Measurements from ENCODE around the gene DYNC1H1. TPM values are rescaled to one million over a fixed set of nuclear protein-coding genes. Genes with fewer than 3 reads are reported as not detected.

The DYNC1H1 gene
- 95.9 and 155 TPM in 2 replicates for total RNA-seq (2014; rRNA removed; shearing (Covaris generic); ENCODE audit: low replicate concordance)

DNA sequence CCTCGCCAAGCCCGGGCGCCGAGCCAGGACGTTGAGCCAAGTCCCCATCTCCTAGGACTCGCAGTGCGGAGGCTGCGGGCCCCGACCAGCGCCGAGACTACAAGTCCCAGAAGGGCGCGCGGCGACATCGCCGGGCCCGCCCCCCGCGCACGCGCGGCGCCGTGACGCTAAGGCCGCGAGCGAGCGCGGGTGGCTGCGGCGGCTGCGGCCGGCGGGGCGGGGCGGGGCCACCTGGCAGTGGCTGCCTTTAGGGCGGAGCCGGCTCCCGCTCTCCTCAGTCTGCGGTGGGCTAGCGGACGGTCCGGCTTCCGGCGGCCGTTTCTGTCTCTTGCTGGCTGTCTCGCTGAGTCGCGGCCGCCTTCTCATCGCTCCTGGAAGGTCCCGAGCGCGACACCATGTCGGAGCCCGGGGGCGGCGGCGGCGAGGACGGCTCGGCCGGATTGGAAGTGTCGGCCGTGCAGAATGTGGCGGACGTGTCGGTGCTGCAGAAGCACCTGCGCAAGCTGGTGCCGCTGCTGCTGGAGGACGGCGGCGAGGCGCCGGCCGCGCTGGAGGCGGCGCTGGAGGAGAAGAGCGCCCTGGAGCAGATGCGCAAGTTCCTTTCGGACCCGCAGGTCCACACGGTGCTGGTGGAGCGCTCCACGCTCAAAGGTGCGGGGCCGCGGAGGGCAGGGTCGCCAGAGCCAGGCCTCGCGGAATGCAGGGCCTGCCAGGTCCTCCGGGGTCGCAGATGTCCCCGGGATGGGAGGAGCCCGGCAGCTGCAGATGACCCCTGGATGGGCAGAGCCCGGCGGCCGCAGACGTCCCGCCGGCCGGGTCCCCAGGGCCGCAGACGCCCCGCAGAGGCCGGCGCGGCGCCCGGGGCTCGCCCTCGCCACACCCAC is at the start of gene DYNC1H1:
Gene DYNC1H1 (plus strand): TSS at position 277 of the 884 bp plus-strand sequence. CDS start 119 bp downstream, at position 396.
- in situ Hi-C loops (cut with HindIII; ENCODE audit: low pct_unique_long_range_greater_than_20kb, low sequenced_read_pairs): no loop called here
- peak; percentile 82 for DNase-seq (ENCODE audit: low read depth)

DNA sequence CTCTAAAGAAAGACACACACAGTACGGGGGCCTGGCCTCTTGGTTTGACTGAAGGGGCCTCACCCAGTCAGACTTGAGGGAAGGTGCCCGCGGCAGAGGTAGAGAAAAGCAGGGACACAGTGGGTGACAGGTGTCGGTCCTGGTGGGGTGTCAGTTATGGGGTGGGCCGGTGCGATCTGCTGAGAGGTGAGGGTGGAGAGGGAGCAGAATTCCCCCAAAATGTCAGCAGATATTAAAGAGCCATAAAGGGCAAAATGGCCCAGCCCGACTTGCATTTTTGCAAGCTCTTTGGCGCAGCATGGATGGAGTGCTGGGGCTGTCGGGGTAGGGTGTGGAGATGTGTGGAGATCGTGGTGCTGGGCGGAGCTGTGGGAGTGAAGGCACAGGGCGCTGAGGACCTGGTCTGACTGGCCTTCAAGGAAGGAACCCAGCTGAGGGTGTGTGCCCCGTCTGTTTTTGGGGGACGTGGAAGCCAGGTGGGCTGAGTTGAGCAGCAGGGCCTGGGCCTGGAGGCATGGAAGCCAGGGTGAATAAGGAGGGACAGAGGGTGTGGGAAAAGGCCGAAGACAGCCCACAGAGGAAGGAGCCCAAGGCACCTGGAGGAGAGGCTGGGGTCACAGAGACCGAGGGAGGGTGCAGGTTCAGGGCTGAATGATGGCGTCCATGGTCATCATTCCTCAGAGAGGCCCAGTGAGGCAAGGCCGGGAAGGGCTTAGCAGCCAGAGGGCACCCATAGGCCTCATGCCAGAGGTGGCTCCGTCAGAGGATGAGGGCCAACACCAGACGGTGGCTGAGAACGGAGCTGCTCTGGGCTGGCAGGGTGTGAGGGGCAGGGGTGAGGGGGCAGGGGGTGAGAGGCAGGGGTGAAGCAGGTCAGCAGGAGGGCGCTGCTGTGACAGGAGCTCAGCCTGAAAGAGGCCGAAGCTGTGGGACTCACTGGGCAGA is 48.2 kb upstream of the DYNC1H1 start:
- in situ Hi-C loops (cut with HindIII; ENCODE audit: low pct_unique_long_range_greater_than_20kb, low sequenced_read_pairs): no loop called here
- no peak for DNase-seq (ENCODE audit: low read depth)

- in situ Hi-C loops (cut with HindIII; ENCODE audit: low pct_unique_long_range_greater_than_20kb, low sequenced_read_pairs): no loop called here
- DNase-seq (ENCODE audit: low read depth): no peak
Measured at GRCh38 chr14:101916816-101917412, 47.5 kb upstream of the DYNC1H1 start.

DNA sequence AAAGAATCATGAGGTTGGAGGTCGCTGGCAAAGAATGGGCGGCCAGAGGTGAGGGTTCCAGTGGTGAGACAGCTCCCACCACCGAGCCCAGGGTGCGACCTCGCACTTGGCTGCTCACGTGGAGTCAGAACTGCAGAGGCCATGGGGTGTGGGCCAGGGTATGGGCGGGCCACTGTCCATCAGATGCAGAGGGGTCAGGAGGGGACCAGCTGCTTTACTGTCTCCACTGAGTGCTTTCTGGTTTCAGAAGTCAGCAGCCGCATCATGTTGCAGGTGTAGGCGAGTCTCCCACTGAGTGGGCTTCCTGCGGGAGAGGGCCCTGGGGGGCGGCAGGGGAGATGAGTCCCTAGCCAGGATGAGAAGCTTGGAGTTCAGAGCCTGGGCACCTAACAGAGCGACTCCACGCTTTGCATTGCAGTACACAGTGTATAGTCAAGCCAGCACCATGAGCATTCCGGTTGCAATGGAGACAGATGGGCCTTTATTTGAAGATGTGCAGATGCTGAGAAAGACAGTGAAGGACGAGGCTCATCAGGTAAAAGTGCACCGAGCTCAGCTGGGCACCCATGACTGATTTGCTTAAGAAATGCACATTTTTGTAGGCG is 46.9 kb upstream of the DYNC1H1 start:
- in situ Hi-C loops (cut with HindIII; ENCODE audit: low pct_unique_long_range_greater_than_20kb, low sequenced_read_pairs): no loop called here

DNA sequence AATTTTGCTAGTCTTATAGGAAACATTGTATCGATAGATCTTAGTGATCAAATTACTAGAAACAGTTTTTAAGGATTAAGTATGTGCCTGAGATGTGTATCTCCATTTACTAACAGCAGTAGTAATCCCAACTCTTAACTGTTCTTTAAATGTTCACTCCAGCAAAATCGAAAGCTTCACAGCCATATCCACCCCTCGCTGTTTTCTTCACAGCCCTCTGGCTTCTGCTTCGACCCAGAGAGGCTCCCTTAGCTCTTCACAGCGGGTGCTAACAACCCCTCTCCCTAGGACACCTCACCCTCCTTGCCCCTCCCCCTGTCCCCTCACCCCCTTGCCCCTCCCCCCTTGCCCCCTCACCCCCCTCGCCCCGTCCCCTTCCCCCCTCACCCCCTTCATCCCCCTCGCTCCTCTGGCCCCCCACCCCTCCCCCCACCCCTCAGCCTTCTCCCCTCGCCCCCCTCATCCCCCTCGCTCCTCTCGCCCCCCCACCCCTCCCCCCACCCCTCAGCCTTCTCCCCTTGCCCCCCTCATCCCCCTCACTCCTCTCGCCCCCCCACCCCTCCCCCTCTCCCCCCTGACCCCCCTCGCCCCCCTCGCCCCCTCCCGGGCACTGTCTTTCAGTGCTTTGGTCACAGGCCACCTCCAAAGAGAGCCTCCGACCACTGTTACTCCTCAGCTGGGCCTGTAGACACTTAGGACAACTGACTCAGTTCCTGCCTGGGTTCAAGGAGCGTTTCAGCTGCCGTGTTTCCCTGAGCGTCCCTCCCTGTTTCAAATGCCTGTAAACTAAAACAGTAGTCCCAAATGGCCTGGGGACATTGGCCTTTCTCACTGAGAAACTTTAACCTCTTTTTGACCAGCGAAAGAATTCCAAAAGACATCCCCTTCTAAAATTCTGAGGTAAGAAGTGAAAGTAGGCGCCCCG is 46.0 kb upstream of the DYNC1H1 start:
- DNase-seq (ENCODE audit: low read depth): no peak
- in situ Hi-C loops (cut with HindIII; ENCODE audit: low pct_unique_long_range_greater_than_20kb, low sequenced_read_pairs): no loop called here

More for the DNA sequence above, 46.9 kb upstream of the DYNC1H1 start:
- DNase-seq (ENCODE audit: low read depth): no peak

- no peak for DNase-seq (ENCODE audit: low read depth)
- in situ Hi-C loops (cut with HindIII; ENCODE audit: low pct_unique_long_range_greater_than_20kb, low sequenced_read_pairs): no loop called here
Measured at GRCh38 chr14:101920271-101920670, 44.1 kb upstream of the DYNC1H1 start.

GRCh38 chr14:101922866-101923265 is 41.5 kb upstream of the DYNC1H1 start:
- in situ Hi-C loops (cut with HindIII; ENCODE audit: low pct_unique_long_range_greater_than_20kb, low sequenced_read_pairs): no loop called here
- no peak for DNase-seq (ENCODE audit: low read depth)

DNA sequence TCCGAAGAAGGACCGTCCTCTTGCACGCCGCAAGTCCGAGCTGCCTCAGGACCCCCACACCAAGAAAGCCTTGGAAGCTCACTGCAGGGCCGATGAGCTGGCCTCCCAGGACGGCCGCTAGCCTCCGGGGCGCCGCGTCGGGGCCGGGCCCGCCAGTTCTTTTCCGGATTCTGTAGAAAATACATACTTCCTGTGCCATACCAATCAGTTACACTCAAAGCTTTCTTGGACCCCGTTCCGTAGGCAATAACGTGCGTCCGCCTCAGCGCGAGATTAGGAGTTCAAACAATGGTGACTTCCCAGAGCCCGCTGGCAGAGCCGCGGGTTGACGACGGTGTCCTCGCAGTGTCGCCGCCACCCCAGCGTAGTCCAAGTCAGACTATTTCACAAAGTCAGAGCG is 39.2 kb upstream of the DYNC1H1 start:
- in situ Hi-C loops (cut with HindIII; ENCODE audit: low pct_unique_long_range_greater_than_20kb, low sequenced_read_pairs): no loop called here

GRCh38 chr14:101926085-101926484 is 38.3 kb upstream of the DYNC1H1 start:
- DNase-seq (ENCODE audit: low read depth): no peak
- in situ Hi-C loops (cut with HindIII; ENCODE audit: low pct_unique_long_range_greater_than_20kb, low sequenced_read_pairs): no loop called here

More for the DNA sequence above, 39.2 kb upstream of the DYNC1H1 start:
- no peak for DNase-seq (ENCODE audit: low read depth)

- in situ Hi-C loops (cut with HindIII; ENCODE audit: low pct_unique_long_range_greater_than_20kb, low sequenced_read_pairs): no loop called here
- DNase-seq (ENCODE audit: low read depth): no peak
Measured at GRCh38 chr14:101926620-101927019, 37.8 kb upstream of the DYNC1H1 start.

GRCh38 chr14:101927859-101928258 is 36.5 kb upstream of the DYNC1H1 start:
- no peak for DNase-seq (ENCODE audit: low read depth)
- in situ Hi-C loops (cut with HindIII; ENCODE audit: low pct_unique_long_range_greater_than_20kb, low sequenced_read_pairs): no loop called here

- no peak for DNase-seq (ENCODE audit: low read depth)
- in situ Hi-C loops (cut with HindIII; ENCODE audit: low pct_unique_long_range_greater_than_20kb, low sequenced_read_pairs): no loop called here
Measured at GRCh38 chr14:101928415-101928841, 35.9 kb upstream of the DYNC1H1 start.

DNA sequence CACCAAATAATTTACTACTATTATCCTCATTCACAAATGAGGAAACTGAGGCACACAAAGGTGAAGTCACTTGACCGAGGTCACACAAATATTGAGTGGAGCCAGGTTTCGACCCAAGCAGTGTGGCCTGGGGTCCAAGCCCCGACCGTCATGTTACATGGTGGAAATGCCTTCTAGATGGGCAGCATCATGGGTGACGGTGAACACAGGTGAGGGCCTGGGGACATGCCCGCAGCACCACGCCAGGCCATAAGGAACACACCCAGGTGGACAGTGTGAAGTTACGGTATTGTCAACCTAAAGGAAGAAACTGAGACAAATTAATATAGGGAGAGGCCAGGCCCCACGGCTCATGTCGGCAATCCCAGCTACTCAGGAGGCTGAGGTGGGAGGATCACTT is 35.3 kb upstream of the DYNC1H1 start:
- no peak for DNase-seq (ENCODE audit: low read depth)
- in situ Hi-C loops (cut with HindIII; ENCODE audit: low pct_unique_long_range_greater_than_20kb, low sequenced_read_pairs): no loop called here

DNA sequence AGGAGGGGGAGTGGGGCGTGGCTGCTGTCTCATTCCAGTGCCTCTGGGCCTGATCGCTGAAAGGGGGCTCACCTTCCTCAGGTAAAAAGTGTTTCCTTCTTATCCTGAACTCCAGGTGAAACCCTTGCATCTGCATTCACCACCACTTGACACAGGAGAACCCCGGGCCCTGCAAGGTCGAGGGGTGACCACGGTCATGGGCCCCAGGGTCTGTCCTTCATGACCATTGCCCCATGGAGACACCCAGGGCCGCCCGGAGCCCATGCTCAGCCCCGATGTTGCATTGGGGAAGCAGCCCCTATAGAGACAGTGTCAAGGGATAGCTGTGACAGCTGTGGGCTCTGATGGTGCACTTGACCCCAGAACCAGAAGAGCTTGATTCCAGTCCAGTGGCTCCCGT is 34.4 kb upstream of the DYNC1H1 start:
- DNase-seq (ENCODE audit: low read depth): no peak
- in situ Hi-C loops (cut with HindIII; ENCODE audit: low pct_unique_long_range_greater_than_20kb, low sequenced_read_pairs): no loop called here

DNA sequence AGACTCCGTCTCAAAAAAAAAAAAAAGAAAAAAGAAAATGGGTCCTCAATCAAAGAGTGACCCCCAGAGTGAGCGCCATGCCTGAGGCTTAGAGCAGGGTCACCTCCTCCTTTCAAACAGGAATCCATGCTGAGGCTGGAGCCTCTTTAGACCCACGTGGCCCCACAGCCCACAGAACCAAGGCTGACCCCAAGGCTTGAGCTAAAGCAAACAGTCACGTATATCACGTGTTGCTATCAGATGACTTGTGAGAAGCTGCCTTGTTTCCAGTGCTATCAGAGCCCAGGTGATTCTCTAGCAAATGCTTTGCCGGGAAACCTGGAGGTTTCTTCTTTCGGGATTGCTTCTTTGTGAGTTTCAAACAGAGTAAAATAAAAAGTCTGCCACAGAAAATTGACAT is 31.7 kb upstream of the DYNC1H1 start:
- in situ Hi-C loops (cut with HindIII; ENCODE audit: low pct_unique_long_range_greater_than_20kb, low sequenced_read_pairs): no loop called here
- no peak for DNase-seq (ENCODE audit: low read depth)

- in situ Hi-C loops (cut with HindIII; ENCODE audit: low pct_unique_long_range_greater_than_20kb, low sequenced_read_pairs): no loop called here
- no peak for DNase-seq (ENCODE audit: low read depth)
Measured at GRCh38 chr14:101933209-101933608, 31.2 kb upstream of the DYNC1H1 start.

DNA sequence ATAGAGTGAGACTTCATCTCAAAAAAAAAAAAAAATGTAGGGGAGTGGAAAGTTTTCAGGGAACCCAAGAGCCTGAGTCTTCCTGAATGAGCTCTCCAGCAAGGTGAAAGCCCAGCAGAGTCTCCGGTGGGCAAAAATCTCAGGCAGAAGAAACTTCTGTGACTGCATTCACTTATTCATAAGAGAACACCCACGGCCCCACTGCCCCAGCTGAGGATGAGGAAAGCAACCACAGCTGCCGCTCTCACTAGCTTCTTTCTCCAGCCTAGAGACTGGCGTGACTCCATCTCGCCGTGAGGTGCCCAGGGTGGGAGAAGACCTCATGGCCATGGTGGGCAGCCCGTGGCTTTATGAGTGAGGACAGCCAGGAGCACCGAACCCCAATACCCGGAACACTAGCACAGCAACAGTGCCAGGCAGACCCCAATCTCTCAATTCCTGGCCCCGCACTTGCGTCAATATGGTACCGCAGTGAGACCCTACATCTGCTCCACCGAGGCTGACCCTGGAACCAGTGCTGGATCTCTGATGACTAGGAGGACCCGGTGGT is 29.7 kb upstream of the DYNC1H1 start:
- DNase-seq (ENCODE audit: low read depth): no peak
- in situ Hi-C loops (cut with HindIII; ENCODE audit: low pct_unique_long_range_greater_than_20kb, low sequenced_read_pairs): no loop called here
